CD4-positive, alpha-beta T cell treated with Interleukin-15 for 4 hours (primary cell): Measurements from ENCODE around the gene LTB4R.

Experiments used
- DNase-seq: peaks from one replicate; pipeline ENCODE4 v3.0.0-alpha.2; 2020; ENCODE audit warnings: low spot score

The LTB4R gene

GRCh38 chr14:24304019-24304387 is 7.3 kb upstream of the LTB4R start:
- DNase-seq = no peak

GRCh38 chr14:24307156-24307574 is 4.1 kb upstream of the LTB4R start:
- DNase-seq = no peak

GRCh38 chr14:24307575-24308341 is 3.5 kb upstream of the LTB4R start, which contains the start of gene CIDEB:
Gene CIDEB, minus strand, starts transcription at chr14:24307977. Its CDS starts 119 bp downstream, at chr14:24307858.
- peak; percentile 72 for DNase-seq

- DNase-seq = no peak
Observed at GRCh38 chr14:24308342-24309124, 2.8 kb upstream of the LTB4R start.

- DNase-seq = no peak
Observed at GRCh38 chr14:24309538-24310264, 1.6 kb upstream of the LTB4R start, which contains the start of gene LTB4R2. Gene LTB4R2, plus strand, starts transcription at chr14:24310140. Its CDS starts 525 bp downstream, at chr14:24310665.

GRCh38 chr14:24310265-24310645 is 1.0 kb upstream of the LTB4R start:
- no peak for DNase-seq

GRCh38 chr14:24311837-24312615 is 724 bp downstream of the LTB4R start:
- DNase-seq = no peak

GRCh38 chr14:24312736-24313507 is 1.6 kb downstream of the LTB4R start:
- peak; percentile 44 for DNase-seq

- DNase-seq = no peak
Observed at GRCh38 chr14:24313913-24314312, 2.6 kb downstream of the LTB4R start.

- no peak for DNase-seq
Observed at GRCh38 chr14:24314377-24315193, 3.3 kb downstream of the LTB4R start.

GRCh38 chr14:24315243-24315806 is 4.0 kb downstream of the LTB4R start:
- DNase-seq = no peak

- DNase-seq = no peak
Observed at GRCh38 chr14:24315807-24316596, 4.7 kb downstream of the LTB4R start.

- DNase-seq = no peak
Observed at GRCh38 chr14:24316597-24316950, 5.3 kb downstream of the LTB4R start.

GRCh38 chr14:24317141-24317928 is 6.0 kb downstream of the LTB4R start:
- no peak for DNase-seq

- no peak for DNase-seq
Observed at GRCh38 chr14:24321212-24321975, 10.1 kb downstream of the LTB4R start.

GRCh38 chr14:24322672-24323071 is 11.4 kb downstream of the LTB4R start:
- DNase-seq = no peak

- no peak for DNase-seq
Observed at GRCh38 chr14:24323341-24323740, 12.0 kb downstream of the LTB4R start.
